ENCODE results near the gene ABCC1. TPM values are rescaled to one million over a fixed set of nuclear protein-coding genes. Genes with fewer than 3 reads are reported as not detected.

Gene ABCC1
- total and polyA plus RNA-seq, 2 experiments from 2014 or later, result 7.0 to 9.3 TPM

DNA sequence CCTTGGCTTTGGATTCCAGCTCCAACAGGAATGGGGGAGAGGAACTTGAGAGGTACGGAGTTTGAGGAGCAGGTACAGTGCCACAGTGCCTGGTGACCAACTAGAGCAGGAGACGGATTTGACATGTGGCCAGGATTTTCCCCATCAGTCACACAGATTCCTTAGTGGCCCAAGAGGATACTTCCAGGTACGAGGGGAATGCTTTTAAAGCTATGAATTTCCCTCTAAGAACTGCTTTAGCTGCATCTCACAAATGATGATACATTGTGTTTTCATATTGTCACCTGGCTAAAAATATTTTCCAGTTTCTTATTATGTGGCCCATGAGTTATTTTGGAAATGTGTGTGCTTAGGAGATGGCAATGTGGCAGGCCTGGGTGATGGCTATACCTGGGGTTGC lies 175.6 kb downstream of the ABCC1 start:
- H3K36me3 ChIP-seq (replicated peaks; ENCODE audit: insufficient read depth, low read depth), result no peaks in the 10 kb centered on the region
- H3K27ac ChIP-seq, result no peak overlapping the region
- no peak overlapping the region for H2AFZ ChIP-seq
- H3K9me2 ChIP-seq (replicated peaks; ENCODE audit: insufficient read depth), result no peaks in the 10 kb centered on the region
- WGBS (ENCODE audit: low lambda C conversion rate, missing lambda C conversion rate), result 99% methylated on average over 3 of the region's 3 CpGs
- DNase-seq (ENCODE audit: low spot score), result no peak
- no peaks in the 10 kb centered on the region for H3K27me3 ChIP-seq
- no peaks in the 10 kb centered on the region for H4K20me1 ChIP-seq (ENCODE audit: insufficient read depth, poor library complexity, severe bottlenecking)
- no peaks in the 10 kb centered on the region for H3K79me2 ChIP-seq
- H3K4me1 ChIP-seq (ENCODE audit: insufficient read depth), result no peaks in the 10 kb centered on the region
- TF ChIP-seq CTCF (IDR thresholded peaks at IDR 0.05; ENCODE audit: poor library complexity), result no peak
- no peak for TF ChIP-seq EZH2 (IDR thresholded peaks at IDR 0.05; ENCODE audit: borderline replicate concordance)
- no peak overlapping the region for H3K4me2 ChIP-seq
- no peak overlapping the region for H3K4me3 ChIP-seq
- no peaks in the 10 kb centered on the region for H3K9me3 ChIP-seq (ENCODE audit: low read depth)

GRCh38 chr16:16126896-16127295 lies 177.5 kb downstream of the ABCC1 start:
- H2AFZ ChIP-seq, result no peak overlapping the region
- TF ChIP-seq EZH2phosphoT487 (IDR thresholded peaks at IDR 0.05; ENCODE audit: low read depth, severe bottlenecking, unreplicated experiment), result no peak
- TF ChIP-seq CTCF (IDR thresholded peaks at IDR 0.05; ENCODE audit: poor library complexity), result no peak
- no peak for TF ChIP-seq EZH2 (IDR thresholded peaks at IDR 0.05; ENCODE audit: borderline replicate concordance)
- no peak for DNase-seq (ENCODE audit: low spot score)
- 81% methylated on average over 10 of the region's 10 CpGs for whole genome bisulfite sequencing (ENCODE audit: low lambda C conversion rate, missing lambda C conversion rate)
- H4K20me1 ChIP-seq (ENCODE audit: insufficient read depth, poor library complexity, severe bottlenecking), result no peaks in the 10 kb centered on the region
- H3K4me1 ChIP-seq (ENCODE audit: insufficient read depth), result no peaks in the 10 kb centered on the region
- no peak overlapping the region for H3K27ac ChIP-seq
- H3K4me2 ChIP-seq, result no peak overlapping the region
- no peaks in the 10 kb centered on the region for H3K9me3 ChIP-seq (ENCODE audit: low read depth)
- no peaks in the 10 kb centered on the region for H3K9me2 ChIP-seq (replicated peaks; ENCODE audit: insufficient read depth)
- no peak overlapping the region for H3K4me3 ChIP-seq
- no peaks in the 10 kb centered on the region for H3K79me2 ChIP-seq
- H3K27me3 ChIP-seq, result no peaks in the 10 kb centered on the region
- no peaks in the 10 kb centered on the region for H3K36me3 ChIP-seq (replicated peaks; ENCODE audit: insufficient read depth, low read depth)

DNA sequence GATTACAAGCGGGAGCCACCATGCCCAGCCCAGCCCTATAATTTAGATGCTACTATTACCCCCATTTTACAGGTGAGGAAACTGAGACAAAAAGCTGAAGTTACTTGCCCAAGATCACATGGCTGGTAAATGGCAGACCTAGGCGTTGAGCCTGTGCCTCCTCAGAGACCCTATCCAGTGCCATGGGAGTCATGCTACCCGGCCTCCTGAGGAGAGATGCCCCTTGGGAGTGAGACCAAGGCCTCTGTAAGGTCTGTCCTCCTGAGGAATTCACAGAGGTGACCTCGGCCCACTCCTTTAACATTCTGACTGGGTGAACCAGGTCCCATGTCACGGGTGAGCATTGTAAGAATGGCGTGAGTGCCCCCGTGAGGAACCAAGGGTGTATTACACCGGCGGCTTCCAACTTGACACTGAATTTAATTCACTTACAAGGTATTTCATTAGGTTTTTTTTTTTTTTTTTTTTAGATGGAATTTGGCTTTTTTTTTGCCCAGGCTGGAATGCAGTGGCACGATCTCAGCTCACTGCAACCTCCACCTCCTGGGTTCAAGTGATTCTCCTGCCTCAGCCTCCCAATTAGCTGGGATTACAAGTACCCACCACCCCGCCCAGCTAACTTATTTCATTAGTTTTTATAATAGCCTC lies 178.2 kb downstream of the ABCC1 start:
- Histone ChIP-seq H3K4me1 (ENCODE audit: insufficient read depth) (no peaks in the 10 kb centered on the region), H3K27me3 (no peaks in the 10 kb centered on the region)
- DNase-seq (ENCODE audit: low spot score), result peak; percentile 81

More for the DNA sequence above, 178.2 kb downstream of the ABCC1 start:
- Histone ChIP-seq H3K4me3 (no peak overlapping the region), H4K20me1 (ENCODE audit: insufficient read depth, poor library complexity, severe bottlenecking) (no peaks in the 10 kb centered on the region), H3K36me3 (replicated peaks; ENCODE audit: insufficient read depth, low read depth) (no peaks in the 10 kb centered on the region), H2AFZ (no peak overlapping the region), H3K79me2 (no peaks in the 10 kb centered on the region), H3K4me2 (no peak overlapping the region), H3K9me2 (replicated peaks; ENCODE audit: insufficient read depth) (no peaks in the 10 kb centered on the region), H3K9me3 (ENCODE audit: low read depth) (no peaks in the 10 kb centered on the region), H3K27ac (no peak overlapping the region)
- WGBS (ENCODE audit: low lambda C conversion rate, missing lambda C conversion rate), result 41% methylated on average over 11 of the region's 11 CpGs
- TF ChIP-seq EZH2 (IDR thresholded peaks at IDR 0.05; ENCODE audit: borderline replicate concordance) (no peak), CTCF (IDR thresholded peaks at IDR 0.05; ENCODE audit: poor library complexity) (peak; percentile 85), EZH2phosphoT487 (IDR thresholded peaks at IDR 0.05; ENCODE audit: low read depth, severe bottlenecking, unreplicated experiment) (no peak)
